ENCODE measurements around the gene ATP6V0C.

ATP6V0C gene

DNA sequence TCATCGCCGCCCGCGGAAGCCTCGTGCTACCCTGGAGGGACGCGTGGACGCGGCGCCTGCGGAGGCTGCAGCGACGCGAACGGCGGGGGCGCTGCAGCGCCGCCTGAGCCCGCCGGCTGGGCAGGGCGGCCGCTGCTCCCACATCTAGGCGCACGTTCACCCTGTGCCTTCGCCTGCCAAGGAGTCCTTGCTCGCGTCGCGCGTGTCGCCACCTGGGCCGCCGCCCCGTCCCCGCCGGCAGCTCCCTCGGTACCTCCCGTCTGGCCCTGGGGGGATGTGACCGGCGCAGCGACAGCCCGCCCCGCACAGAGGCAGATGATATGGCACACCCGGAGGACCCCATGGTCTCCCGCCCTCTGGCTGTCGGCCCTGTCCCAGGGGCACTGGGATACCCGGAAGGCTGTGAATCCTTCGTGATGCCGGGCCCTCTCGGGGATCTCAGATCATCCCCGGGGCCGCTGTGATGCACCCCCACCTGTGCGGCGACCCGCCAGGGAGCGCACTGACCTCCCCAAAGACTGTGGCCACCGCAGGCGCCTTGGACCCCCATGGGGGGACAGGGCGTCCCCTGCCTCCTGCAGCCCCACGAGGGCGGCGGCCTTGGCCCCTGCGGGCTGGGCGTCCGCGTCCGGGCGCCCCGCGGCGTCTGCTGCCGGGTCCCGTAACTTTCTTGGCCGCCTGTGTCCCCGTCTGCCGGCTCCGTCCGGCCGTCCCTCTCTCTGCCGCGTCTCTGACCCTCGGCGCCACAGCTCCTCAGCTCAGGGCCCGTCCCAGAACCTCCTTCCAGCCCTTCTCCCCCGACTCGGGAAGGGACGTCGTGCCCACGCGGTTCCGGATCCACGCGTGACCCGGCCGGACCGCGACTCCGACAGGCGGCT, 39.5 kb upstream of the ATP6V0C start:
- H3K27ac ChIP-seq = peak overlapping the region; percentile 85
- ChIA-PET CTCF (interaction anchor here (0.6 to 4.0 kb wide), 3 partner anchors 27 to 45 kb away, joined by 4 to 12 read pairs (median 5); partner anchors contain the start of gene CCNF), POLR2A (ENCODE audit: low non-redundant PET) (no interaction called here)
- TF ChIP-seq, protein P1, sequence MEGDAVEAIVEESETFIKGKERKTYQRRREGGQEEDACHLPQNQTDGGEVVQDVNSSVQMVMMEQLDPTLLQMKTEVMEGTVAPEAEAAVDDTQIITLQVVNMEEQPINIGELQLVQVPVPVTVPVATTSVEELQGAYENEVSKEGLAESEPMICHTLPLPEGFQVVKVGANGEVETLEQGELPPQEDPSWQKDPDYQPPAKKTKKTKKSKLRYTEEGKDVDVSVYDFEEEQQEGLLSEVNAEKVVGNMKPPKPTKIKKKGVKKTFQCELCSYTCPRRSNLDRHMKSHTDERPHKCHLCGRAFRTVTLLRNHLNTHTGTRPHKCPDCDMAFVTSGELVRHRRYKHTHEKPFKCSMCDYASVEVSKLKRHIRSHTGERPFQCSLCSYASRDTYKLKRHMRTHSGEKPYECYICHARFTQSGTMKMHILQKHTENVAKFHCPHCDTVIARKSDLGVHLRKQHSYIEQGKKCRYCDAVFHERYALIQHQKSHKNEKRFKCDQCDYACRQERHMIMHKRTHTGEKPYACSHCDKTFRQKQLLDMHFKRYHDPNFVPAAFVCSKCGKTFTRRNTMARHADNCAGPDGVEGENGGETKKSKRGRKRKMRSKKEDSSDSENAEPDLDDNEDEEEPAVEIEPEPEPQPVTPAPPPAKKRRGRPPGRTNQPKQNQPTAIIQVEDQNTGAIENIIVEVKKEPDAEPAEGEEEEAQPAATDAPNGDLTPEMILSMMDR (conservative IDR thresholded peaks at IDR 0.05; ENCODE audit: low read depth) = peak; percentile 69
- no peak for DNase-seq (ENCODE audit: low spot score)

GRCh38 chr16:2474877-2475412, 38.8 kb upstream of the ATP6V0C start, which contains the start of gene TBC1D24:
TBC1D24 (plus strand) TSS chr16:2475127; CDS start chr16:2496149, 21,022 bp downstream.
- TF ChIP-seq, protein P1 (conservative IDR thresholded peaks at IDR 0.05; ENCODE audit: low read depth) = no peak
- DNase-seq (ENCODE audit: low spot score) = peak; percentile 97
- H3K27ac ChIP-seq = peak within 1 kb of the TSS; percentile 85
- ChIA-PET POLR2A (ENCODE audit: low non-redundant PET) (no interaction called here), CTCF (interaction anchor here (4.0 kb wide), 1 partner anchor 26 kb away, joined by 12 read pairs; no protein-coding TSS in a partner anchor)

GRCh38 chr16:2475413-2476344, 38.1 kb upstream of the ATP6V0C start:
- TF ChIP-seq, protein P1 (conservative IDR thresholded peaks at IDR 0.05; ENCODE audit: low read depth) = no peak
- H3K27ac ChIP-seq = peak overlapping the region; percentile 85
- no peak for DNase-seq (ENCODE audit: low spot score)
- ChIA-PET CTCF (interaction anchor here (4.0 kb wide), 1 partner anchor 26 kb away, joined by 12 read pairs; no protein-coding TSS in a partner anchor), POLR2A (ENCODE audit: low non-redundant PET) (no interaction called here)

DNA sequence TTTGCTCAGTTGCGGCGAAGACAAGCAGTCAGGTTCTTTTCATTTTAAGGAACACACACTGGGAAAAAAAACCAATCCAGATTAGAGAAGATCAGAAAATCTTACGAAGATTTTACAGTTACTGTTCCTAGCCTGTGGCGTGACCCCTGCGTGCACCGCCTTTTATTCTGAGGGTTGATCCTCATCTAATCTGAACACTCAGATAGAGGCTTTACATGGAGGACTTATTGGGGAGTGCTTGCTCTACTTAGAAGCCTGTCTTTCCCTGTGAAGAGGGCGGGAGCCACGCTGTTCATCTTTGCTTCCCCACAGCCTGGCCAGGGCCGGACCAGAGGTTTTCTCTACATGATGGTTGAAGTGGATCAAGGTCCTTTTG, 37.4 kb upstream of the ATP6V0C start:
- TF ChIP-seq, protein P1 (conservative IDR thresholded peaks at IDR 0.05; ENCODE audit: low read depth) = no peak
- ChIA-PET POLR2A (ENCODE audit: low non-redundant PET) (no interaction called here), CTCF (no interaction called here)
- no peak for DNase-seq (ENCODE audit: low spot score)
- H3K27ac ChIP-seq = no peak overlapping the region

- CTCF ChIA-PET = interaction anchor here (1.2 to 1.3 kb wide), 2 partner anchors 24 to 25 kb away, joined by 3 to 4 read pairs; no protein-coding TSS in a partner anchor
- TF ChIP-seq, protein P1 (conservative IDR thresholded peaks at IDR 0.05; ENCODE audit: low read depth) = no peak
- H3K27ac ChIP-seq = no peak overlapping the region
- POLR2A ChIA-PET (ENCODE audit: low non-redundant PET) = no interaction called here
- DNase-seq (ENCODE audit: low spot score) = no peak
These were observed 37.0 kb upstream of the ATP6V0C start for GRCh38 chr16:2476741-2477140.
